Measurements from ENCODE around the gene PLCB4.

The PLCB4 gene

GRCh38 chr20:9109566-9109965 is 40.7 kb downstream of the PLCB4 start:
- no peak for DNase-seq

DNA sequence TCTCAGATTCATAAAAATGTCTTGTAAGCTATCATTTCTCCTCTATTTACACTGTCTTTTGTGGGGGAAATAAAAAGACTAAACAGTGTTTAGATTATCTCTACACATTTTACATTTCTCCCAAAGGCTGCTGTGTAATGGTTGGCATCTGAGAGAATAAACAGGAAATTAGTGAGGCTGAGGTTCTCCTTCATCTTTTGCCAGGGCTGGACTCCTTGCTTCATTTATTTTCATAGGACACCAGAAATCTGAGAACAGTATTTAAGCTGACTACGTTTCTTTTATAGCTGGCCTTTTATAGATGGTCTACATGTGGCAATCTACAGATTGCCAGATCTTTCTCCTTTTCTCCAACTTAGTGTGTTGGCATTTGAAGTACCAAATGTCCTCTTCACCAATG is 41.5 kb downstream of the PLCB4 start:
- DNase-seq = no peak

DNA sequence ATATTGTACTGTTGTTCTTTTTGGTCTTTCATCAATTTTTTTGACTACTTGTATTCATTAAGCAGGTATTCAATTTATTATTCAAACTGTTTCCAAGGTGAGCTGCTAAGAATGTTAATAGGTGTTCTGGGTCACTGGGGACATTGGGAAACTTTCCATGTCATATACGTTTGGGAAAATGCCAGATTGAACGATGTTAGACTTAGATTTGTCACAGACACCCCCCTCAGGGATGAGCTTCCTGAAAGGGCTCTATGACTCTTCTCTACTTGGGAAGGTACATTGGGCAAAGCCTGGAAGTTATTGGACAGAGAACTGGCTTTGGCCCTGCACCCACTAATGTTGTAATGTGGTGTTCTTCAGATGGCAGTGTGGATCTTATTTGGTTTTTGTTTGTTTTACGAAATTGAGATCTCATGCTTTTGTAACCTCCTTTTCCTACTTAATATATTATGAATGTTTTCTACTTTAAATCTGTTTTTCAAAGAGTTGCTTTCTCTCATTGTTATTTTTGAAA is 42.1 kb downstream of the PLCB4 start:
- no peak for DNase-seq

- no peak for DNase-seq
Observed at GRCh38 chr20:9112541-9113515, 43.9 kb downstream of the PLCB4 start.

DNA sequence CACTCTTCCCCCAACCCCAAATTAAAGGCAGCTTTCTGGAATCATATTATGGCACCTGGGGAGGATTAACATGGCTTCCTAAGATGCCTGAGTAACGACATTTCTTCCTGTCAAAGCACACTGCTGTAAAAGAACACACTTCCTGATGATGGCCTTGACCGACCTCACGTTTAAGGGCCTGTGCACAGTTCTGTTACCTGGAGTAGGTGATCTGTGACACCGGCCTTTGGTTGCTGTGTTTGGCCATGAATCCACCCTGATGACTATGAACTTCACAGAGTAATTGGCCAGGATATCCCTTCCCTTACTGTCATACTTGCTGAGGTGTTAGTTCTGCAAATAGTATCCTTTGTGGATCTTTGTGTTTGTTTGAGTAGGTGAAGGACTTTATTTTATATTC is 45.8 kb downstream of the PLCB4 start:
- DNase-seq = no peak

GRCh38 chr20:9117548-9117947 is 48.7 kb downstream of the PLCB4 start:
- no peak for DNase-seq

DNA sequence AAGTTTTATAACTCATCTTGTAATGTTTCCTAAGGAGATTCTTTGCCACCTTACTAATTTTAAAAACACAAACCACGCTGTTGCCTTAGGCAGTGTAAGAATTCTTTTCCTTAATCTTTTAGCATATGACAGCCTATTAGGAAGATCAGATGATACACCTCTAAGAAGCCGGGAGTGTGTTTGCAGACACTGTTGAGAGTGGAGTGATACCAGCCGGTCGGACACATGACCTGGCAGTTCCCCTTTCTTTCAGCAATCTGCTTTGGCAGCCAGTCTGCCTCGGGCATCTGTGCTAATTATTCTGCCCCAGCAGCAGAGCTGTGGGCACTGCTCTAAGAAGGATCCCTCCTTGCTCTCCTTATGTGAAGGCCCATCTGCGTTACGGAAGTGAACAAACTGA is 50.9 kb downstream of the PLCB4 start:
- DNase-seq = peak; percentile 7

DNA sequence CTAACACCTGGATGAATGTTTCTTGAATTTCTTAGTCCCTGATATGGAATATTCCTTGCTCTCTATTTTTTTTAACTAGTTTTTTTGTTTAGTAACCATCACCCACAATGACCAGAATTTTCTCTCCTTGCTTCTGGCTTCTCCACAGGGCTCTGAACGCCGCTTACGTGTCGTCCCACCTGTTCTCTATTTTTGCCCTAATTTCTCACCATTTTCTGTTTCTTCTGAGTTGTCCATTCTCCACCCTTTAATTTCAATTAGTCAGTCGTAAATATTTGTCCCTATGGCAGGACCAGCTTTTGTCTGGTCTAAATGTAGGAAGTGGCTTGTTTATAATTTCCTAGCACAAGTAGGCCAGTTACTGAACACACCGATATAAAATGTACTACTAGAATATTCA is 52.3 kb downstream of the PLCB4 start:
- DNase-seq = no peak

GRCh38 chr20:9122571-9122970 is 53.7 kb downstream of the PLCB4 start:
- DNase-seq = no peak

DNA sequence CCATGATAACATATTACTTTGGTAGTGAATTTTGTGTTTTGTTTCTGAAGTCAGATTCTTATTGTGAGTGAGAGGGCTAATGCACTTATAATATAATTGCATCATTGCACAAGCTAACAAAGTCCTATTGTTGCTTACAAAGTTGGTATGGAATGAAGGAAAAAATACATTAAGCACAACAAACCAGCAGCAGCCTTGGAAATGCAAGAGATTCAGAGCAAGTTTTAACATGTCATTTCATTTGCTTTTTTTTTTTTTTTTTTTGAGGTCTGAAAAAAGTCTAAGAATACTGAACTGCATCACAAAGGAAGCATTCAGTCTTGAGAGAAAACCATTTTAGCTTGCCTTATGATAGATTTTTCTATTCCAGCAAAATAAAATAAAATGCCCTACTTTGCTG is 57.6 kb downstream of the PLCB4 start:
- no peak for DNase-seq

- DNase-seq = no peak
Observed at GRCh38 chr20:9128568-9128967, 59.7 kb downstream of the PLCB4 start.

- no peak for DNase-seq
Observed at GRCh38 chr20:9129756-9130155, 60.9 kb downstream of the PLCB4 start.

DNA sequence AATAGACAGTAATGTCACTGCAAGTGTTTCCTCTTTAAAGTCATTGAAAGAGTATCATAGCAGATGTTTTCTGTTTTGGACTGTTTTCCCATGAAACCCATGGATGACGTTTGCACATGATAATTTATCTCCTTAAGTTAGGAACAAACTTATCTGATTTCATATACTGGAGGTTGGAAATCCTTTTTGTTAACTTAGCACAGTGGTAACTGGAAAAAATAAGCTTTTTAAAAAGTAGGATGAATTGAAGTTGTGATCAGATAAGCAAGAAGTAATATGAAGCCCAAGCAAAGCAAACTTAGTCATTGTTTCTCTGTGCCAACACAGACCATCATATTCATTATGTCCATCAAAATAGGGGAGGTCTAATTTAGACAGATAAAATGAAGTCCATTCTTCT is 61.6 kb downstream of the PLCB4 start:
- no peak for DNase-seq

DNA sequence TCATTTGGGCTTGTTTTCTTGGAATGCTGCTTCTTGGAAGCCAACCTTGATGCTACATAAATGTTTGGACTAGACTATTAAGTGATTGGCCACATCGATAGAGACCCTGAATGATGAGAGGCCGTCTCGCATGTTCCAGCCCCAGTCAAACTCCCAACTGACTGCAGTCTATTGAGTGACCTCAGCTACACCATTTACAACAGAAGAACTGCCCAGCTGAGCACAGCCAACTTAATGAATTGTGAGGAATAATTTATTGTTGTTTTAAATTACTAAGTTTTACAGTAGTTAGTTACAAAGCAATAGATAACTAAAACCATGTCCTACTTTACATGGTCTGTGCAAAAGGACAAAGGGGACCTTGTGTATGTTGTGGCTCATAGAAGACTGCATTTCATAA is 63.0 kb downstream of the PLCB4 start:
- DNase-seq = no peak

DNA sequence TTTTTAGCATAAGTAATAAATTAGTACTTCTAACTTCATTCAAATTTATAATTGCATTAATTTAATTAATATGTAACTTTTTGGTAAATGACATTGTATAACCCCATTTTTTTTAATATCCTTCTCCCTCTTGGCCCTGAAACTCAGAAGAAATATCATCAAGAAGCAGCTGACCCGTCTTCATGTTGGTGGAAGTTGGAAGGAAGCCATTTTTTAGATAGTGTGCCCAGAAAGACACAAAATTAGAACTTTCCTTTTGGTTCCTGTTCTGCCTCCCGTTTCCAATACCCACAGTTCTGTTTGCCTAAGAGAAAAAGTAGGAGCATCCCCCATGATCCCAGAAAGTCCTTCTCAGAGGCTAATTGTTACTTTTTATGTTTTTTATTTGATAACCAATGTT is 65.5 kb downstream of the PLCB4 start:
- no peak for DNase-seq

DNA sequence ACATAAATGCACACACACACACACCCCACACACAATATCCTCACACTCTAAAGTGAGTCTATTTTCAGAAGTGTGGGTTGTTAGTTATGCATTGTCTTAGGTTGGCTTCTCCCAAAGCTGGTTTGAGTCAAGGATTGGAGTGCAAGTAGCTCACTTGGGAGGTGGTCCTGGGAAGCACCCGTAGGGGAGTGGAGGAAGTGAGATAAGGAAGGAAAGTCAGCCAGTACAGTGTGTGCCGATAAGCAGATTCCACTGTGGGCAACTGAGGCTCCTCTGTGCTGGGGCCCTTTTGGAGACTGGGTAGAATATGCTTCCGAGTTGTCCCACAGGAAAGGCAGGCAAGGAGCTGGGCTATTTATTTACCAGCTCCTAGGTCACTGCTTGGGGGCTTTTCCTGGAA is 67.2 kb downstream of the PLCB4 start:
- no peak for DNase-seq

DNA sequence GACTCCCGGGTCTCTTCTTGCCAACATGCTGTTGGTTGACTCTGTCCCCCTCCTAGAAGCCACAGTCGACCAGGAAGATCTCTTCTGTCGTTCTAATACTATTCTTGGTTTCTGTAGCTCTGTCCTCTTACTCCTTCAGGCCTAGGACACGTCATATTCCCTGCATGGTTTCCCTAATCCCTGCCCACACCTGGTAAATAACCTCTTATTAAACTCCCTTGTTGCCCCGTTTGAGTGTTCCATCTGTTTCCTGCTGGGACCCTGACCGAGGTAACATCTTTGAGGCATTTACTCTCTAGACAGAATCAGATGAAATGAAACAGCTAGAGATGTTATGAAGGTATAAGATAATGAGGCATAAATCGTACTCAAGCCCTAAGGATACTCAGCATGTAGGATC is 68.1 kb downstream of the PLCB4 start:
- DNase-seq = no peak

DNA sequence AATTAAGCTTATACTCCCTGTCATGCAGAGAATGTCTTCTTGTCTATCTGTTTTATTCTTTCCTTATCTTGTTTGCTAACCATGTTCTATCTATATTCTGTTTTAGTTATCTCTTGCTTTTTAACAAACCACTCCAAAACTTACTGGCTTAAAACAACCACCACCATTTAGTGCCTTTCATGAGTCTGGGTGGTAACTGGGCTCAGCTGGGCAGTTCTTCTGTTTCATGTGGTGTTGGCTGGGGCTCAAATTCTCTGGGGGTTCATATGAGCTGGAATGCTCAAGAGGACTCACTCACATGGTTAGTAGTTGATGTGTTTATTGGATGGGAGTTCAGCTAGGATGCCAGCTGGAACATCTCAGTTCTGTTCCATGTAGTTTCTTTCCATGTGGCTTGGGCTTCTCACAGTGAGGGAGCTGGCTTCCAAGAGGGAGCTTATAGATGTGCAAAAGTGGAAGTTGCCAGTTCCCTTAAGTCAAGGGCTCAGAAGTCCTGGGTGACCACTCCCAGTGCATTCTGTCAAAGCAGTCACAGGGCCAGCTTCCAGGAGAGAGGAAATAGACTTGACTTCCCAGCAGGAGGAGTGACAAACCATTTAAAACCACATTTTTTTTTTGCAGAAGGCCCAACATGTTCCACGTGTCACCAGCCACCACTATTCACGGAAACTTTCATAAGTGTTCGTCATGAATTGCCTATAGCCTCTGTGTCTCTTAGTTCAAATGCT is 70.4 kb downstream of the PLCB4 start:
- DNase-seq = no peak

DNA sequence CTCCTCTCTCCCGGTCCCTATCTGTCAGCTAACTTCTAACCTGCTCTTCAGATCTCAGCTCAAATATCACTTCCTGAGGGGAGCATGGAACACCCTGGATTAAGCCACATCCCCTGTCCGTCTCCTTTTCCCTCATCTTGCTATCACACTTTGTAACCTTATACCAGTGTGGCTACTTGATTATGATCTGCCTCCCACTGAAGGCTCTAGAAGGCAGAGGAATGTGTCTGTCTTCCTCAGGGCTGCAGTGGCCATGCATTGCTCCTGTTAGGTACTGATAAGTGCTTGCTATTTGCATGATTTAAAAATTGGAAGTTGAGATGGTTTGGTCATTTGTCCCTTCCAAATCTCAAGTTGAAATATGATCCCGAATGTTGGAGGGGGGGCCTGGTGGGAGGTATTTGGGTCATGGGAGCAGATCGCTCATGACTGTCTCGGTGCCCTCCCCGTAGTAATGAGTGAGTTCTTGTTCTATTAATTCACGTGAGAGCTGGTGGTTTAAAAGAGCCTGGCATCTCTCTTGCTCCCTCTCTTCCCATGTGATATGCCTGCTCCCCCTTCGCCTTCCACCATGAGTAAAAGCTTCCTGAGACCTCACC is 71.4 kb downstream of the PLCB4 start:
- DNase-seq = peak; percentile 25

GRCh38 chr20:9141070-9141469 is 72.2 kb downstream of the PLCB4 start:
- no peak for DNase-seq

DNA sequence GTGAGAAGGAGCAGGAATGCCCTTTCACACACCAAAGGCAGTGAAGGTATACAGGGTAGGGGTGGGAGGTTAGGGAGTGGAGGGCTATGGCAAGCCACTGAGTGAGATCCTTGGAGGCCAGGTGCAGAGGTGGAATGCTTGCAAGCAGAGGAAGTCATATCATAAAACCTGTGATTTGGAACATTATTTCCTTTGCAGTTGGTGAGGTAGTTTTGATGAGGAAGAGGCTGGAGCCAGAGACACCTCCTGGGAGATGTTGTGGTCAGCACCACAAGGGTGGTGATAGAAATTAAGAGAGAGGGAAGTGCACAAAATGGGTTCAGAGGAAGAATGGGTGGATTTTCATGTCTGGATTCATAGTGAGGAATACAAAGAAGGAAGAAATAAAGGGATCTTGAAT is 73.0 kb downstream of the PLCB4 start:
- DNase-seq = no peak

GRCh38 chr20:9142809-9143208 is 73.9 kb downstream of the PLCB4 start:
- DNase-seq = no peak

DNA sequence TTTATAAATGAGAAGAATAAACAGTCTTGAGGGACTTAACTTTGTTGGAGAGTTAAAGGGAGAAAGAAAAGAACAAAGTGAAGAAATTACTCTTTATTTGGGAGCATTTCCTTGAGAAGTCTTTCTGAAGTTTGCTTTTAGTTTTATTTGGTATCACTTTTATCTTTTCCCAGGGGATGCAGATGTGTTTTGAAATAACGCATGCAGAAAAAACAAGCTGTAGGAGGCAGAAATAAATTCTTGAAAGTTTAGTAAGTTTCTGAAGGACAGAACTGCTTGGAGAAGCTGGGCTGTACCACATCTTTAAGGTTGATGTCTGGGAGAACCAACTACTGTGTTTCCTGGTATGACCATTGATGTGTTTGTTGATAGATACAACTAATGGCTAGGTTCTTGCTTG is 75.0 kb downstream of the PLCB4 start:
- DNase-seq = no peak

DNA sequence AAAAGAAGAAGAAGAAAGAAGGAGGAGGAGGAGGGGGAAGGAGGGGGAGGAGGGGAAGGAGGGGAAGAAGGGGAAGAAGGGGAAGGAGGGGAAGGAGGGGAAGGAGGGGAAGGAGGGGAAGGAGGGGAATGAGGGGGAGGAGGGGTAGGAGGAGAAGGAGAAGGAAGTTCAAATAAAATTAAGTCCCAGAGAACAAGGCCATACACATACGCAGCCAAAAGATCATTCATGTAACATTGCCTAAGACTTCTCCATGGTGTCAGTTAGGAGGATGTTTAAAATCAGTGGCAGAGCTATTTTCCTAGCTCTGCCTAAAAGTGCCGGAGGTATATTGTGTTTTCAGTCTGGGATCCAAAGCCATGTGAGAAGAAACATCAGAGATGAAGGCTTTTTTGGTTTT is 75.8 kb downstream of the PLCB4 start:
- DNase-seq = no peak
